DOHH2 (cell line): Measurements from ENCODE around the gene BIN1.

Experiments used
- H3F3A ChIP-seq: fragments of 200-600 bp; sonication (generic), shearing (Covaris generic); 2 replicates; pipeline ENCODE4 v1.6.0; 2016; ENCODE audit warnings: antibody characterized with exemption, mild to moderate bottlenecking; ENCODE audit not compliant: control insufficient read depth, insufficient read depth
- H3K27ac ChIP-seq: fragments of 200-600 bp; sonication (generic); 2 replicates; pipeline ENCODE4 v1.5.1; 2014; ENCODE audit warnings: low read depth, mild to moderate bottlenecking, low read length, moderate library complexity
- H3K27me3 ChIP-seq: fragments of 200-600 bp; sonication (generic); 2 replicates; pipeline ENCODE4 v1.6.1; 2014; ENCODE audit warnings: mild to moderate bottlenecking, low read length, mixed read lengths; ENCODE audit not compliant: control insufficient read depth
- H3K36me3 ChIP-seq: fragments of 200-600 bp; sonication (generic); 2 replicates; pipeline ENCODE4 v1.6.1; 2014; ENCODE audit warnings: mild to moderate bottlenecking, low read length, moderate library complexity, mixed read lengths; ENCODE audit not compliant: control insufficient read depth
- H3K4me1 ChIP-seq: fragments of 200-600 bp; sonication (generic); 2 replicates; pipeline ENCODE4 v1.6.1; 2014; ENCODE audit warnings: mild to moderate bottlenecking, low read length, mixed read lengths; ENCODE audit not compliant: control insufficient read depth
- H3K4me2 ChIP-seq: fragments of 200-600 bp; sonication (generic); 2 replicates; pipeline ENCODE4 v1.6.0; 2014; ENCODE audit warnings: mild to moderate bottlenecking, low read length, moderate library complexity
- H3K4me3 ChIP-seq: fragments of 200-600 bp; sonication (generic); 2 replicates; pipeline ENCODE4 v1.5.1; 2014; ENCODE audit warnings: mild to moderate bottlenecking, low read length, mixed read lengths
- H3K79me2 ChIP-seq: fragments of 200-600 bp; sonication (generic); 2 replicates; pipeline ENCODE4 v1.6.1; 2014; ENCODE audit warnings: mild to moderate bottlenecking, low read length, mixed read lengths; ENCODE audit not compliant: control insufficient read depth
- H3K9me2 ChIP-seq: fragments of 200-600 bp; sonication (generic); replicated peaks from 2 replicates; pipeline ENCODE4 v1.6.1; 2014; ENCODE audit warnings: mild to moderate bottlenecking, low read length, mixed read lengths; ENCODE audit not compliant: control insufficient read depth
- H3K9me3 ChIP-seq: fragments of 200-600 bp; sonication (generic); 2 replicates; pipeline ENCODE4 v1.6.1; 2014; ENCODE audit warnings: antibody characterized with exemption, low read length, mixed read lengths; ENCODE audit not compliant: control insufficient read depth, insufficient read depth
- H4K20me1 ChIP-seq: fragments of 200-600 bp; sonication (generic); 2 replicates; pipeline ENCODE4 v1.6.0; 2014; ENCODE audit warnings: low read depth, mild to moderate bottlenecking, antibody characterized with exemption, low read length, moderate library complexity; ENCODE audit not compliant: control insufficient read depth, insufficient read depth
- CTCF ChIP-seq: fragments of 200-600 bp; sonication (generic); IDR thresholded peaks from one replicate; pipeline ENCODE4 v1.5.1; 2014; ENCODE audit warnings: antibody characterized with exemption, mild to moderate bottlenecking, low read depth, low read length; ENCODE audit not compliant: poor library complexity, severe bottlenecking
- EZH2phosphoT487 ChIP-seq: fragments of 200-600 bp; sonication (generic); IDR thresholded peaks from 2 replicates; pipeline ENCODE4 v1.6.1; 2017; ENCODE audit warnings: borderline replicate concordance, mild to moderate bottlenecking, antibody characterized with exemption, low read length, moderate library complexity, mixed read lengths

The BIN1 gene

GRCh38 chr2:127048618-127048935 lies 58.4 kb downstream of the BIN1 start:
- peaks cover 6% of the 10 kb centered on the region; the same call in 1 of the 2 replicates for H3K9me3 ChIP-seq
- no peaks in the 10 kb centered on the region for H3K79me2 ChIP-seq
- no peak overlapping the region for H3K27ac ChIP-seq
- H3K9me2 ChIP-seq: no peaks in the 10 kb centered on the region
- H3K27me3 ChIP-seq: no peaks in the 10 kb centered on the region
- H3K4me3 ChIP-seq: no peak overlapping the region
- H4K20me1 ChIP-seq: no peaks in the 10 kb centered on the region
- no peak overlapping the region for H3K4me2 ChIP-seq
- no peak for TF ChIP-seq CTCF
- TF ChIP-seq EZH2phosphoT487: no peak
- H3K36me3 ChIP-seq: no peaks in the 10 kb centered on the region
- no peaks in the 10 kb centered on the region for H3F3A ChIP-seq
- H3K4me1 ChIP-seq: no peaks in the 10 kb centered on the region

DNA sequence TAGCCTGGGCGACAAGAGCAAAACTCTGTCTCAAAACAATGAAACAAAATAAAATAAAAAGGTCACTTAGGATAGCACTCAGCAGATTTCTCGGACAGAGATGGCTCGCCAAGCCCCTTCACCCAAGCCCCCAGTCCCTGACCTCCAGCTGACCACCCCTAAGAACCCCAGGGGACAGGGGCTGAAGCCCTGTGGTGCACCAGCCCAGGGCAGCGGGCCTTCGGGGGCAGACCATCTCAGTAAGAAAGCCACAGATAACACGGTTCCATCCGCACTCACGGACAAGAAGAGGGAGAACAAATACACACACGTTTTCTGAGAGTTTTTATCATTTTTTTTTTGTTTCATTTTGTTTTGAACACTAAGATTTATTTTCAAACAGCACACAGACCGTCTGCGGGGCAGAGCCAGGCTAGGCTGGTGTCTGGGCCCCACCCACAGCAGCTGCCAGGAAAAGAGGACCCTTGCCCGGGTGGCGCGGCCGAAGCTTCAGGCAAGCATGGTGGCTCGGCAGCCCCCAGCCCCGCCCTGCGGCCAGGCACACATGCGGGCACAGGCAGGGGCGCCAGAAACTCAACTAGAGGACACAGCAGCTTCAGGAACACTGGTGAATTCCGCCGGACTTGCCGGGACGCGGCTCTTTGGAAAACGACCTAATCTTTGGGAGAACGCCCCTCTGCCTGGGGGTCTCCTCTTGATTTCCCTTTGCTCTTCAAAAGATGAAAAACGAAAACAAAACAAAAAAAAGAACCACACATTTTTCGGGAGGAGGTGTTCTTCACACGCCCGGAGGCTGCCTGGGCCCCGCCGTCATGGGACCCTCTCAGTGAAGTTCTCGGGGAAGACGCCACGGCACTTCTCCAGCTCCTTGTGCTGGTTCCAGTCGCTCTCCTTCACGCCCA lies 59.0 kb downstream of the BIN1 start:
- no peaks in the 10 kb centered on the region for H3K36me3 ChIP-seq
- no peak for TF ChIP-seq EZH2phosphoT487
- no peak for TF ChIP-seq CTCF
- H3K4me1 ChIP-seq: no peaks in the 10 kb centered on the region
- H3F3A ChIP-seq: no peaks in the 10 kb centered on the region
- H3K4me3 ChIP-seq: no peak overlapping the region
- no peaks in the 10 kb centered on the region for H3K27me3 ChIP-seq
- no peaks in the 10 kb centered on the region for H3K9me2 ChIP-seq
- H3K79me2 ChIP-seq: no peaks in the 10 kb centered on the region
- H3K9me3 ChIP-seq: peaks cover 6% of the 10 kb centered on the region; the same call in 1 of the 2 replicates
- no peak overlapping the region for H3K27ac ChIP-seq
- no peaks in the 10 kb centered on the region for H4K20me1 ChIP-seq
- H3K4me2 ChIP-seq: no peak overlapping the region

GRCh38 chr2:127047054-127047453 lies 59.9 kb downstream of the BIN1 start:
- Histone ChIP-seq H3K79me2 (no peaks in the 10 kb centered on the region), H3K4me2 (no peak overlapping the region), H3K4me3 (no peak overlapping the region), H3K9me3 (peaks cover 6% of the 10 kb centered on the region; the same call in 1 of the 2 replicates), H3K9me2 (no peaks in the 10 kb centered on the region), H3K27me3 (no peaks in the 10 kb centered on the region), H4K20me1 (no peaks in the 10 kb centered on the region), H3K27ac (no peak overlapping the region), H3K4me1 (no peaks in the 10 kb centered on the region), H3K36me3 (no peaks in the 10 kb centered on the region), H3F3A (no peaks in the 10 kb centered on the region)
- TF ChIP-seq CTCF (no peak), EZH2phosphoT487 (no peak)
